ENCODE measurements around the gene CRY2. TPM values are rescaled to one million over a fixed set of nuclear protein-coding genes. Genes with fewer than 3 reads are reported as not detected.

Gene CRY2
- total and polyA plus RNA-seq, 2 of the 13 experiments (the other 11 are each of a cell fraction or from before 2014, with no cell fraction given): 10.1 to 12.2 TPM

- TF ChIP-seq SP140L (CRISPR knock-in tag; IDR thresholded peaks at IDR 0.05; ENCODE audit: borderline replicate concordance): no peak
- no peak for TF ChIP-seq ZZZ3 (CRISPR knock-in tag; IDR thresholded peaks at IDR 0.05; ENCODE audit: borderline replicate concordance)
- TF ChIP-seq THAP11 (CRISPR knock-in tag; IDR thresholded peaks at IDR 0.05): no peak
- no peak for TF ChIP-seq SKIL (CRISPR knock-in tag; IDR thresholded peaks at IDR 0.05; ENCODE audit: borderline replicate concordance)
- no peak for TF ChIP-seq ZNF710 (CRISPR knock-in tag; IDR thresholded peaks at IDR 0.05; ENCODE audit: borderline replicate concordance)
- TF ChIP-seq ATF2 (CRISPR knock-in tag; IDR thresholded peaks at IDR 0.05): peak; percentile 53; the same call in 1 of the 2 replicates
- TF ChIP-seq SPEN (CRISPR knock-in tag; IDR thresholded peaks at IDR 0.05; ENCODE audit: low read depth): no peak
- no peak for TF ChIP-seq TEAD2 (CRISPR knock-in tag; IDR thresholded peaks at IDR 0.05)
- no peak for TF ChIP-seq ZNF333 (CRISPR knock-in tag; IDR thresholded peaks at IDR 0.05; ENCODE audit: borderline replicate concordance)
- no peak for TF ChIP-seq GFI1 (CRISPR knock-in tag; IDR thresholded peaks at IDR 0.05; ENCODE audit: borderline replicate concordance)
- no peak for TF ChIP-seq SIX4 (CRISPR knock-in tag; IDR thresholded peaks at IDR 0.05)
- TF ChIP-seq CREBL2 (CRISPR knock-in tag; IDR thresholded peaks at IDR 0.05; ENCODE audit: borderline replicate concordance): no peak
- no peak for TF ChIP-seq ATF6 (CRISPR knock-in tag; conservative IDR thresholded peaks at IDR 0.05)
- TF ChIP-seq ESRRA (CRISPR knock-in tag; IDR thresholded peaks at IDR 0.05; ENCODE audit: low read depth): no peak
- TF ChIP-seq TIGD3 (CRISPR knock-in tag; IDR thresholded peaks at IDR 0.05; ENCODE audit: borderline replicate concordance): no peak
- TF ChIP-seq PATZ1 (CRISPR knock-in tag; IDR thresholded peaks at IDR 0.05): peak; percentile 21; the same call in 1 of the 2 replicates
Observed at GRCh38 chr11:45899448-45900174, 52.3 kb downstream of the CRY2 start (continued).

Measured in HepG2 (cell line).